ENCODE measurements around the gene RPS6KA5. TPM values are rescaled to one million over a fixed set of nuclear protein-coding genes. Genes with fewer than 3 reads are reported as not detected.
"Not testable (repeated sequence)": the region's sequence is repeated elsewhere in the genome, so short reads cannot be mapped to it uniquely, and the experiment has no call there.

The RPS6KA5 gene
- total and polyA plus RNA-seq, 4 donors: 3.3 to 10.7 (median 7.8) TPM

DNA sequence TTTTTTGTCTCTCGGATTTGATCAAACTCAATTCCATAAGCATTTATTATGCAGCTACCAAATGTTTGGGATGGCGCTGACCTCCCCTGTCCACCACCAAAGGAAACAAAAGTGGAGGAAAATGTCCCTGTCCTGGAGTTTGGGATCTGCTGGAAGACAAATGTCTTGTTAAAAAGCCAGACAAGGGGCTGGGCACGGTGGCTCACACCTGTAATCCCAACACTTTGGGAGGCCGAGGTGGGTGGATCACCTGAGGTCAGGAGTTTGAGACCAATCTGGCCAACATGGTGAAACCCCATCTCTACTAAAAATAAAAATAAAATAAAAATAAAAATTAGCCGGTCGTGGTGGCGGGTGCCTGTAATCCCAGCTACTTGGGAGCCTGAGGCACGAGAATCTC, 221.9 kb downstream of the RPS6KA5 start:
- DNase-seq (ENCODE audit: low read depth in 4 of 6, low spot score in 6 of 6); H3K4me3 ChIP-seq (ENCODE audit: low read depth, low read length); H3K4me1 ChIP-seq (ENCODE audit: control insufficient read depth, insufficient read depth, low read length); H3K27me3 ChIP-seq (ENCODE audit: control insufficient read depth, insufficient read depth, low read length); H3K27ac ChIP-seq (ENCODE audit: low read depth, low read length); H3K36me3 ChIP-seq (ENCODE audit: control insufficient read depth, insufficient read depth, low read length); H3K9me3 ChIP-seq (ENCODE audit: control insufficient read depth, insufficient read depth, low read length): not testable (repeated sequence)
- WGBS (ENCODE audit: insufficient coverage): 100% methylated on average over 2 of the region's 8 CpGs

GRCh38 chr14:90837355-90837754, 223.1 kb downstream of the RPS6KA5 start:
- Histone ChIP-seq H3K9me3 (ENCODE audit: control insufficient read depth, insufficient read depth, low read length) (no peaks in the 10 kb centered on the region), H3K4me3 (ENCODE audit: low read depth, low read length) (no peak overlapping the region), H3K27me3 (ENCODE audit: control insufficient read depth, insufficient read depth, low read length) (no peaks in the 10 kb centered on the region), H3K4me1 (ENCODE audit: control insufficient read depth, insufficient read depth, low read length) (peaks cover 3% of the 10 kb centered on the region), H3K36me3 (ENCODE audit: control insufficient read depth, insufficient read depth, low read length) (no peaks in the 10 kb centered on the region), H3K27ac (ENCODE audit: low read depth, low read length) (no peak overlapping the region)
- 91% methylated on average over 8 of the region's 9 CpGs for WGBS (ENCODE audit: insufficient coverage)
- DNase-seq (ENCODE audit: low read depth in 4 of 6, low spot score in 6 of 6): no peak

DNA sequence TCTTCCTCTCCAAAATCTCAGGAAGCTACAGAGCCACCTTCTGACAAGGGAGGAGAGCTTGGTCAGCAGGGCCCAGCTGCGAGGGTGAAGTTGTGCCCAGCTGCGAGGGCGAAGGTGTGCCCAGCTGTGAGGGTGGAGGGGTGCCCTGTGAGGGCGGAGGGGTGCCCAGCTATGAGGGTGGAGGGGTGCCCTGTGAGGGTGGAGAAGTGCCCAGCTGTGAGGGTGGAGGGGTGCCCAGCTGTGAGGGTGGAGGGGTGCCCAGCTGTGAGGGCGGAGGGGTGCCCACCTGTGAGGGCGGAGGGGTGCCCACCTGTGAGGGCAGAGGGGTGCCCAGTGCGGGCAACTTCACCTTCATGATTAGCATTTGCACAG, 223.8 kb downstream of the RPS6KA5 start:
- no peak overlapping the region for H3K4me3 ChIP-seq (ENCODE audit: low read depth, low read length)
- DNase-seq (ENCODE audit: low read depth in 4 of 6, low spot score in 6 of 6): no peak
- no peaks in the 10 kb centered on the region for H3K9me3 ChIP-seq (ENCODE audit: control insufficient read depth, insufficient read depth, low read length)
- H3K4me1 ChIP-seq (ENCODE audit: control insufficient read depth, insufficient read depth, low read length): peaks cover 3% of the 10 kb centered on the region
- no peak overlapping the region for H3K27ac ChIP-seq (ENCODE audit: low read depth, low read length)
- WGBS (ENCODE audit: insufficient coverage): 100% methylated on average over 5 of the region's 7 CpGs
- H3K36me3 ChIP-seq (ENCODE audit: control insufficient read depth, insufficient read depth, low read length): no peaks in the 10 kb centered on the region
- H3K27me3 ChIP-seq (ENCODE audit: control insufficient read depth, insufficient read depth, low read length): no peaks in the 10 kb centered on the region

DNA sequence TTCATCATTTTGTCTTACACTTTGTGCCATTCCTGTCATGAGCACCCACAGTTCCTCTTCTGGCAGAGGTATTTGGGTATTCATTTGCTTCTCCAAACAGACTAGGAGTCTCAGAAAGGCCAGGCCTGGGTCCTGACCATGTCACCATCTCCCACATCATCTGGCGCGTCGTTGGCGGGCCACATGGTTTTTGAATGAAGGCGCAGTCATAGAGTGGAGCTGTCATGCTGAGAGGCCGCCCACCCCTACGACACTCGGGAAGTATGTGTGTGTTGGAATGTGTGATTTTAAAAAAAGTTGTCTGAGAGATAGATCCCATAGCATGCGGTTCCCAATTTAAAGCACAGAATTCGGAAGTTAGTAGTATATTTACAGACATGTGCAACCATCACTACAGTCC, 228.6 kb downstream of the RPS6KA5 start:
- no peak for DNase-seq (ENCODE audit: low read depth in 4 of 6, low spot score in 6 of 6)
- Histone ChIP-seq H3K4me3 (ENCODE audit: low read depth, low read length) (no peak overlapping the region), H3K27me3 (ENCODE audit: control insufficient read depth, insufficient read depth, low read length) (no peaks in the 10 kb centered on the region), H3K27ac (ENCODE audit: low read depth, low read length) (no peak overlapping the region), H3K9me3 (ENCODE audit: control insufficient read depth, insufficient read depth, low read length) (no peaks in the 10 kb centered on the region), H3K4me1 (ENCODE audit: control insufficient read depth, insufficient read depth, low read length) (peaks cover 12% of the 10 kb centered on the region), H3K36me3 (ENCODE audit: control insufficient read depth, insufficient read depth, low read length) (no peaks in the 10 kb centered on the region)
- WGBS (ENCODE audit: insufficient coverage): 85% methylated on average over 4 of the region's 10 CpGs

DNA sequence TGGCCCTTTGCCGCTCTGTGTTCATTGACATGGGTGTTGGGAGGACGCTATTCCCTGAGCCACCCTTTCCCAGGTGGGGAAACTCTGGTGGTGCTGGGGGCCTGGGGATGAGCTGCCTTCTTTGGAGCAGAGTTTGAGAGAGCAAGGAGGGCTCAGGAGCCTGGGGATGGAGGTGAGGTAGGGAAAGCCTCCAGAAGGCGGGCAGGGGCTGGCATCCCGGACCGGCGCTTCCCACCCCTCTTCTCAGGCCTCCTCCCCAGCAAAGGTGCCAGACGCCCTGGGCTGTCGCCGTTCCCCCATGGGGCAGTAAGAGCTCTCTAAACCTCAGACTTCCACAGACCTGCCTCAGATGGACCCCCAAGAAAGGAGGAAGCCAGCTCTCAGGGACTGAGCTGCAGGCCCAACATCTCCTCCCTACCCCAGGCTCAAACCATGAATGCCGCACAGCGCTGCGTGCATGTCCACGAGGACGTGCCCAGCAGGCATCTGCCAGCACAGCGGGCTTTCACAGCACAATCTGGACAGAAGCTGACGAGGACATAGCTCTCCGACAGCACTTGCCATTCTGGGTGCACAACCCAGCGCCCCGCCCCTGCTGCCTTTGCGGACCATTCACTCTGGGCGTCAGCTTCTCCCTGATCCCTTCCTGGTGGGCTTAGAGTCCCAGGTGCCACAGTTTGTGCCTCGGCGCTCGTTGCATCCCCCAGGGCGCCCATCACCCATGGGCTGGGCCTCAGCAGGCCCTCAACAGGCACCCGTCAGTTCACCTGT, 229.3 kb downstream of the RPS6KA5 start:
- WGBS (ENCODE audit: insufficient coverage): 87% methylated on average over 20 of the region's 26 CpGs
- no peaks in the 10 kb centered on the region for H3K36me3 ChIP-seq (ENCODE audit: control insufficient read depth, insufficient read depth, low read length)
- H3K27me3 ChIP-seq (ENCODE audit: control insufficient read depth, insufficient read depth, low read length): no peaks in the 10 kb centered on the region
- no peak overlapping the region for H3K27ac ChIP-seq (ENCODE audit: low read depth, low read length)
- peaks cover 12% of the 10 kb centered on the region for H3K4me1 ChIP-seq (ENCODE audit: control insufficient read depth, insufficient read depth, low read length)
- no peak overlapping the region for H3K4me3 ChIP-seq (ENCODE audit: low read depth, low read length)
- no peaks in the 10 kb centered on the region for H3K9me3 ChIP-seq (ENCODE audit: control insufficient read depth, insufficient read depth, low read length)
- DNase-seq (ENCODE audit: low read depth in 4 of 6, low spot score in 6 of 6): no peak

- 87% methylated on average over 4 of the region's 4 CpGs for WGBS (ENCODE audit: insufficient coverage)
- Histone ChIP-seq H3K4me1 (ENCODE audit: control insufficient read depth, insufficient read depth, low read length) (peaks cover 12% of the 10 kb centered on the region), H3K4me3 (ENCODE audit: low read depth, low read length) (no peak overlapping the region), H3K36me3 (ENCODE audit: control insufficient read depth, insufficient read depth, low read length) (no peaks in the 10 kb centered on the region), H3K27me3 (ENCODE audit: control insufficient read depth, insufficient read depth, low read length) (no peaks in the 10 kb centered on the region), H3K9me3 (ENCODE audit: control insufficient read depth, insufficient read depth, low read length) (no peaks in the 10 kb centered on the region), H3K27ac (ENCODE audit: low read depth, low read length) (no peak overlapping the region)
- DNase-seq (ENCODE audit: low read depth in 4 of 6, low spot score in 6 of 6): no peak
These were observed 230.8 kb downstream of the RPS6KA5 start for GRCh38 chr14:90829677-90830076.

- peak in 1 of 6 donors; percentile 18 for DNase-seq (ENCODE audit: low read depth in 4 of 6, low spot score in 6 of 6)
- peak overlapping the region; percentile 45 for H3K4me3 ChIP-seq (ENCODE audit: low read depth, low read length)
- no peaks in the 10 kb centered on the region for H3K36me3 ChIP-seq (ENCODE audit: control insufficient read depth, insufficient read depth, low read length)
- peak overlapping the region; percentile 68 for H3K27ac ChIP-seq (ENCODE audit: low read depth, low read length)
- H3K4me1 ChIP-seq (ENCODE audit: control insufficient read depth, insufficient read depth, low read length): peaks cover 12% of the 10 kb centered on the region
- H3K27me3 ChIP-seq (ENCODE audit: control insufficient read depth, insufficient read depth, low read length): no peaks in the 10 kb centered on the region
- H3K9me3 ChIP-seq (ENCODE audit: control insufficient read depth, insufficient read depth, low read length): no peaks in the 10 kb centered on the region
- 81% methylated on average over 16 of the region's 17 CpGs for WGBS (ENCODE audit: insufficient coverage)
These were observed 231.6 kb downstream of the RPS6KA5 start for GRCh38 chr14:90828642-90829487.

DNA sequence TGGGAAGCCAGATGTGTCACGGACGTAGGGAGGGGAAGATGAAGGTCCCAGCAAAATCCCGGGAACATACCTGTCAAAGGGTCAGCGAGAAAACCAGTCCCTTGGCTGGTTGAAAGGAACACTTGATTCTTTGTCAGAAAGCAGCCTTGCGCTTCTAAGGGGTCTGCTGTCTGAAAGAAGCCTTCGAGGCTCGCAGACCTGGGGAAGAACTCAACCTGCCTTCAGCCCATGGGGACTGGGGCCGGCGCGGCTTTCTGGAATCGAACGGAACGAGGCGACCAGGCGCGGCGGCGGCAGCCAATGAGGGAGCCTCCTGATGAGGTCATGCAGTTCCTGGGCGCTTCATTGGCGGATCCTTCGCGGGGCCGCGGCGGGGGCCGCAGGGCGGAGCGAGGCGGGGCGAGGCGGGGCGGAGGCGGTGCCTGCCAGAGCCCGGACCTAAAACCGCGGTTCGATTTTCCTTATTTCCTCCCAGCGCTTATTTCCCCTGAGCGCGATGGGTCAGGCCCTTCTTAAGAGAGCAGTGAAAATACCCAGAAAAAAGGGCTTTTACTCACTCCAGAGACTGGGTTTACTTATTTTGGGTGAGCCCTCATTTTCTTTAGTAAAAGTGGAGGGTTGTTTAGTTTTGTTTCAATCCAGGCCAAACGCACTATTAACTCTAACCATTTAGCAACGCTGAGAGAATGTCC, 232.4 kb downstream of the RPS6KA5 start:
- Histone ChIP-seq H3K27ac (ENCODE audit: low read depth, low read length) (peak overlapping the region; percentile 68), H3K4me1 (ENCODE audit: control insufficient read depth, insufficient read depth, low read length) (peaks cover 12% of the 10 kb centered on the region)
- WGBS (ENCODE audit: insufficient coverage): under 1% methylated on average over 37 of the region's 42 CpGs

GRCh38 chr14:90823542-90823941, 236.9 kb downstream of the RPS6KA5 start:
- not testable (repeated sequence) for H3K27me3 ChIP-seq (ENCODE audit: control insufficient read depth, insufficient read depth, low read length); H3K9me3 ChIP-seq (ENCODE audit: control insufficient read depth, insufficient read depth, low read length); H3K4me1 ChIP-seq (ENCODE audit: control insufficient read depth, insufficient read depth, low read length); H3K4me3 ChIP-seq (ENCODE audit: low read depth, low read length); H3K36me3 ChIP-seq (ENCODE audit: control insufficient read depth, insufficient read depth, low read length); DNase-seq (ENCODE audit: low read depth in 4 of 6, low spot score in 6 of 6); H3K27ac ChIP-seq (ENCODE audit: low read depth, low read length)
- WGBS (ENCODE audit: insufficient coverage): 85% methylated on average over 2 of the region's 4 CpGs

More for the DNA sequence above, 232.4 kb downstream of the RPS6KA5 start:
- peak; percentile 65 to 98 (median 86) for DNase-seq (ENCODE audit: low read depth in 4 of 6, low spot score in 6 of 6)
- H3K9me3 ChIP-seq (ENCODE audit: control insufficient read depth, insufficient read depth, low read length): no peaks in the 10 kb centered on the region
- H3K4me3 ChIP-seq (ENCODE audit: low read depth, low read length): peak overlapping the region; percentile 45
- H3K36me3 ChIP-seq (ENCODE audit: control insufficient read depth, insufficient read depth, low read length): no peaks in the 10 kb centered on the region
- no peaks in the 10 kb centered on the region for H3K27me3 ChIP-seq (ENCODE audit: control insufficient read depth, insufficient read depth, low read length)

Measured in spinal cord (tissue), 10 donors.